Cerebellar cortex (tissue), 1 donor: Measurements from ENCODE around the gene VMAC.

Experiments
- DNase-seq: peaks from one replicate; pipeline ENCODE4 v3.0.0-alpha.2; 2015; ENCODE audit warnings: low spot score

VMAC gene

DNA sequence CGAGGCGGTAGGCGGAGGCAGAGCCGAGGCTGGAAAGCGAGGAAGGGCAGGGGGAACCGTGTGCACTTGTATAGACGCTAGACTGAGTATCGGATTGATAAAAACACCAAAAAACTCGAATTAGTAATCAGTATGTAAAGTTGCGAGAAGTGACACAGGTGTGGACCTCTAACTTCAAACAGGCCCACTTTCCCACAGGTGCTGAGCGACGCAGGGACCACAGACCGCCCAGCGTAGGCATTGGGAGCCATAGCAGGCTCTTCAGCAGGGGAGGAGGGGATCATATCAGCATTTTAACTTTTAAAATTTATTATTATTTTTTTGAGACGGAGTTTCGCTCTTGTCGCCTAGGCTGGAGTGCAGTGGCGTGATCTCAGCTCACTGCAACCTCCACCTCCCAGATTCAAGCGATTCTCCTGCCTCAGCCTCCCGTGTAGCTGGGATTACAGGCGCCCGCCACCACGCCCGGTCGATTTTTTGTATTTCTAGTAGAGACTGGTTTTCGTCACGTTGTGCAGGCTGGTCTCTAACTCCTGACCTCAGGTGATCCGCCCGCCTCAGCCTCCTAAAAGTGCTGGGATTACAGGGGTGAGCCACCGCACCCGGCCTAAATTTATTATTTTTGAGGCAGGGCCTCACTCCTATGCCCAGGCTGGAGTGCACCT lies 574 bp downstream of the VMAC start:
- no peak for DNase-seq

- DNase-seq = no peak
Measured at GRCh38 chr19:5907241-5907640, 2.6 kb downstream of the VMAC start.

GRCh38 chr19:5908773-5909442 lies 4.2 kb downstream of the VMAC start:
- DNase-seq = no peak

- no peak for DNase-seq
Measured at GRCh38 chr19:5910638-5910907, 5.9 kb downstream of the VMAC start.

DNA sequence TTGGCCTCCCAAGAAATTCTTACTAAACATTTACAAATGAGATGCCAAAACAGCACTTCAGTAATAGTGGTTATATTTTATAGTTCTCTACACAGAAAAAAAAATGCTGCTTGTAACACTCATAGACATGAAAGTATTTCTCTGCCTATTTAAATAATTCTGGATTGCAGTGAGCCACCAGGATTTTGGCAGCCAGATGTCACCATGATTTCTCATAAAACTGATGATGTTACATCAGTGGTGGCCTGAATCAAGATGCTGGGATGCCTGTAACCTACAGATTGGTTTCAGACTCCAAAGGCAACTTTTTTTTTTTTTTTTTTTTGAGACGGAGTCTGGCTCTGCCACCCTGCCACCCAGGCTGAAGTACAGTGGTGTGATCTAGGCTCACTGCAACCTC lies 6.7 kb downstream of the VMAC start:
- DNase-seq = no peak

GRCh38 chr19:5913739-5914357 lies 9.2 kb downstream of the VMAC start, which contains the start of gene CAPS:
Gene CAPS (plus strand): TSS chr19:5914254. CDS start chr19:5914407, 153 bp downstream.
- no peak for DNase-seq

GRCh38 chr19:5914358-5914774 lies 9.7 kb downstream of the VMAC start:
- DNase-seq = no peak

DNA sequence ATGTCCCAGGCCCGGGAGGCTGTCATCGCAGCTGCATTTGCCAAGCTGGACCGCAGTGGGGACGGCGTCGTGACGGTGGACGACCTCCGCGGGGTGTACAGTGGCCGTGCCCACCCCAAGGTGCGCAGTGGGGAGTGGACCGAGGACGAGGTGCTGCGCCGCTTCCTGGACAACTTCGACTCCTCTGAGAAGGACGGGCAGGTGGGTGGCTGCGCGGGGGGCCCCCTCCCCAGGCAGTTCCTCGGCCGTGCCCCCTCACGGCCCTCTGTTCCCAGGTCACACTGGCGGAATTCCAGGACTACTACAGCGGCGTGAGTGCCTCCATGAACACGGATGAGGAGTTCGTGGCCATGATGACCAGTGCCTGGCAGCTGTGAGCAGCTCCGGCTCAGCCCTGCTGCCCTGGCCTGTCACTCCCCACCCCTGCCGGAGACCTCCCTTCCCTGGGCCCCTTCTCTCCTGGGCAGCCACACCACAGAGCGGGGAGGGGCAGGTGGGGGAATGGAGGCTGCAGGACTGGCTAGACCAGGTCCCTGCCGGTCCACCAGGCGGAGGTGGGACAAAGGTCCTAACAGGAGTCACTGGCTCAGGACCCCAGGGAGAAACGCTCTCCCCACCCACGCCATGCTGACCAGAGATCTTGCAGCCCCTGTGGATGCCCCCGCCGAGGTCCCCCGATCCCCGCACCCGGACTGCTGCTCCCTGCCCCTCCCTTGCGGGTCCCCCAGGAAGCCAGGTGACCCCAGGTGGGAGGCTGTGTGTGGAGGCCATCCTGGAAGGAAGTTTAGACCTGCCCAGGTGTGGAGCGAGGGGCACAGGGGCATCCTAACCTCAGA lies 10.5 kb downstream of the VMAC start:
- DNase-seq = no peak

DNA sequence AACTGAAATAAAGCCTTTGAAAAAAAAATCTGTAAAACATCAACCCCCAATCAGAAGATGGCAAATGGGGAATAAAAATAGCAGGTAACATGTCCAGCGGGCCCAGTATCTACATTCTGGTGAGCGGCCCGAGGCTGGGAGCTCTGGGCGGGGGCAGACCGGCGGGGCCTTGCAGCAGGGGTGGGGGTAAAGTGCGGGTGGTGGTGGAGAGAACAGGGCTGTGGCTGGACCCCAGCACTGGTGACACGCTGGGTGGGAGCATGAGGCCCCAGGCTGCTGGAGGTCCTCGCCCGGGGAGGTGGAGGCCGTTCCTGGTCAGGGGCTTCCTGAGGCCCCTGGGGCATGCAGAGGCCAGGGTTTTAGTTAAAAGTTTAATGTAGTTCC lies 11.1 kb downstream of the VMAC start:
- no peak for DNase-seq

- DNase-seq = no peak
Measured at GRCh38 chr19:5916181-5916708, 11.6 kb downstream of the VMAC start.

DNA sequence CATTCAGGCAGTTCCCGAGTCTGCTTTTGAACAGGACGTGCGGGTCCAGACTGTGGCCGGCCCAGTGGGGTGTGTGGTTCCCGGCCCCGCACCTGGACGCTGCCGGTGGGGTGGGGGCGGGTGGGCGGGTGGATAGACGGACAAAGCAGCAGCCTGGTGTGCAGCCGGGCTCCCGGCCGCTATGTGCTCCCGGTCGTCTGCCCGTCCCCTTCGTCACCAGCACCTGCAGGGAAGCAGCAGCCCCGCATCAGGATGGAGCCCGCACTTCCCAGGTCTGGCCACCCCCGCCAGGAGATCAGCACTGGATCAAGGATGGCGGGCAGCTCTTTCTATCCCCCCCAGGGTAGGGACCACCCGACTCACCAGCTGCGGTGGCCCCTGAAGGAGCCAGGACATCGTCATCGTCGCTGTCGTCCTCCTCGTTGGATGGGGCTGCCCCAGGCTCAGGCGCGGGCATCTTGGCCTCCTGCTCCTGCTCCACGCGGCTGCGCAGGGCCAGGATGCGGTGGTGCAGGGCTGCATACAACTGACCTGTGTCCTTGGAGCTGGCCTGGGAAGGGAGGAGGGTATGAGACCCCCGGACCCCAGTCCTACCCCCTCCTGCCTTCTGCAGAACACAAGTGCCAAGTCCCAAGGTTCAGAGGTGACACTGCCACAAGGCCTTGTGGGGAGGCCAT lies 12.9 kb downstream of the VMAC start:
- no peak for DNase-seq

DNA sequence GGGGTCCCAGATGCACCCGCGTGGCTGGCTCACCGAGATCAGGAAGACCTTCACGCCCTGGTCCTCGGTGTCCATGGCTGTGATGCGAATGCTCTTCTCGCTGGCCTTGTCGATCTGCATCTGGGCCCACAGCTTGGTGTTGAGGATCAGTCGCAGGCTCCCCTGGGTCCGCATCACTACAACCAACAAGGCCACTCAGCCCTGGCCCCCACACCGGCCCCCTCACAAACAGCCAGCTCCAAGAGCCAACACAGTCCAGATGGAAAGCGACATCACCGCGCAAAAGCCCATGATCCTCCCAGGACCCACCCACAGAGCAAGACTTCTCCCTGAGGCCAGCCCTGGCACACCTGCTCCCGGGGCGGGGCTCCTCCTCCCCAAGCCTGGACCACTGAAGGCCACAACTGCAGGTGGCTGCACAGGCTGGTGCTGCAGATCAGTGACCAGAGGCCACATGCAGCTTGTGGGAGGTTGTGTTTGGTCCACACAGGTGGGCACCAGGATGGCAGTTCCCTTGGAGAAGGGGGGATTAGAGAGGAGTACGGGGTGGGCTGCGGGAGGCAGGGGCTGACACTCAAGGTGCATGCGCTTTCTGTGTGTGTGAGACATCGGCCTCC lies 13.9 kb downstream of the VMAC start:
- DNase-seq = no peak

DNA sequence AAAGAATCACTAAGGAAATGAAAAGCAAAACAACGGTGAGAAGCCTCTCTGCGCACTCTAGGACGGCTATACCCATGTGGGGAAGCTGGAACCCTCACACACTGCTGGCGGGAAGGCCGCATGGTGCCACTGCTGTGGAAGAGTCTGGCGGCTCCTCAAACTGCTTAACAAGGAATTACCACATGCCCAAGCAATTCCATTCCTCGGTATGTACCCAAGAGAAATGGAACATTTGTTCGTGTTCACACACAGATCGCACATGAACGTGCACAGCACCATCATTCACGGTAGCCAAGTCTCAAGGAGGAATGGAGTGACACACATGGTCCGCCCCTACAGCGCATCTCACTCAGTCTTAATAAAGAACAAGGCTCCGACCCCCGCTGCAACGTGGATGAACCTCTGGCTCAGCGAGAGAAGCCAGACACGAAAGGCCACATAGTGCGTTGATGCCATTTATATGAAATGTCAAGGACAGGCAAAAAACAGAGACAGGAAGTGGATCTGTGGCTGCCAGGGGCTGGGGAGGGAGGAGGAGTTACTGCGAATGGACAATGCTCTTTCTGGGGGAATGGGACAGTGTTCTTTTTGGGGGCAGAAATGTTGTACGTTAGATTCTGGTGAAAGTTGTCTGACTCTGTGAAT lies 17.0 kb downstream of the VMAC start:
- no peak for DNase-seq

GRCh38 chr19:5922161-5922545 lies 17.5 kb downstream of the VMAC start:
- no peak for DNase-seq

DNA sequence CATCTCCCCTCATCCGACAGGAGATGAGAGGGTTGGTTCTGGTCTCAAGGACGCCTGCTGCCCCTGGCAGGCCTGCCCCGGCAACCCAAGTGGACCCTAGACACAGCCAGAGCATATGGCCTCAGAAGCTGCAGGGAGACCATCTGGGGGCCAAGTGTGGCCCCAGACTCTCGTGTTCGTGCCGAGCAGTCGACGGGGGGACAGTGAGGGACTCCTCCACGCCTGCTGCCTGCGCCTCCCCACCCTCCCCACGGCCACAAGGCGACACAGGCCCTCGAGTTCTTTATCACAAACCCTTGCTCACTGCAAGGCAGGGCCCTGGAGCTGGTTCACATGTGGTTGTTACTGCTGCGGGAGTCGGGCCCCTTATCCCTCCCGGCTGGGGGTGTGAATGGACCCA lies 18.7 kb downstream of the VMAC start:
- DNase-seq = no peak

DNA sequence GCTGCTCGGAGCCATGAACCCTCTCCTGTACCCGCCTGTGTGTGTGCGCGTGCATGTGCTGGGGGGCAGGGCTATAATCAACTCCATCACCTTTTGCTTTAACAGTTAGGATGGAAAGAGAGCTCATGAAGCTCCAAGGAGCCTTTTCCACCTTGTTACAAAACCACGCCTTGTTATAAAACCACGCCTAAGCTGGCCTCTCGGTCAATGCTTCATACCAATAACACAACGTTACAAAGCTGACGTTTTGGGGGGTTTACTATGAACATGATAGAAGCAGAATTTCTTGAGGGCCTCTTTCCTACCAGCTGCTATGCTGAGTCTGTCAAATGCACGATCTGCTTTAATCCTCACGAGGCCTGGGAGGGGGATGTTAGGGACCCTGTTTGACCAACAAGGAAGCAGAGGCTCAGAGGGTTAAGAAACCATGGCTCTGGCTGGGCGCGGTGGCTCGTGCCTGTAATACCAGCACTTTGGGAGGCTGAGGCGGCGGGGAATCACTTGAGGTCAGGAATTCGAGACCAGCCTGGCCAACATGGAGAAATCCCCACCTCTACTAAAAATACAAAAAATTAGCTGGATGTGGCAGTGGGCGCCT lies 21.3 kb downstream of the VMAC start:
- DNase-seq = no peak

GRCh38 chr19:5926641-5927440 lies 22.2 kb downstream of the VMAC start:
- no peak for DNase-seq

- no peak for DNase-seq
Measured at GRCh38 chr19:5927441-5927821, 22.8 kb downstream of the VMAC start.

GRCh38 chr19:5929179-5929578 lies 24.5 kb downstream of the VMAC start:
- no peak for DNase-seq

DNA sequence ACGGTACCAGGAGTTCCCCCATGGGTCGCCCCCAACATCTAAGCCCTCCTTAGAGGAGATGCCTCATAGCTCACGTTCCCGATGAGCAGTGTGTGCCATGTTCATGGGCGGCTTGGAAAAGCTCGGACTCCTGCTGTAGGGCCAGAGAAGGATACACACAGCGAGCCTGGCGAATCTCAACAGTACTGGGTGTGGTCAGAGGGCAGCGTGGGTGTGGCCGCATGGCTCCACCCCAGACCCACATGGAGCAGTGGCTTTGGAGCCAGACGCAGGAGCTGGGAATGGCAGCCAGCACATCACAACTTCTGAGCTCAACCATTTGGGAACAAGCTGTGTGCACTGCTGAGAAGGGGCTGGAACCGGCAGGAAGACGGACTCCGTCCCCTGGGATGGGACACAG lies 25.0 kb downstream of the VMAC start:
- no peak for DNase-seq
